SU-DHL-6 (cell line): ENCODE results near the gene PDE4C.

Experiments
- CTCF ChIP-seq: fragments of 200-600 bp; sonication (generic); IDR thresholded peaks from one replicate; pipeline ENCODE4 v1.5.1; 2017; ENCODE audit warnings: antibody characterized with exemption, mild to moderate bottlenecking, low read length, moderate library complexity; ENCODE audit not compliant: insufficient read depth, poor library complexity, severe bottlenecking
- EZH2phosphoT487 ChIP-seq: fragments of 200-600 bp; sonication (generic), shearing (Covaris generic); conservative IDR thresholded peaks from 2 replicates; pipeline ENCODE4 v1.6.1; 2018; ENCODE audit warnings: mild to moderate bottlenecking, antibody characterized with exemption, low read length, moderate library complexity, mixed read lengths

- TF ChIP-seq EZH2phosphoT487 (no peak), CTCF (no peak)
These were observed 40.7 kb downstream of the PDE4C start for GRCh38 chr19:18185538-18185937.
